NCI-H345 (cell line): Measurements from ENCODE around the gene KY.
A peak's percentile ranks its signal among the peaks of the same experiment; 100 is the strongest.

Experiments
- DNase-seq: peaks from one replicate; lab custom pipeline; 2025; lab: John Stamatoyannopoulos, UW

The KY gene

DNA sequence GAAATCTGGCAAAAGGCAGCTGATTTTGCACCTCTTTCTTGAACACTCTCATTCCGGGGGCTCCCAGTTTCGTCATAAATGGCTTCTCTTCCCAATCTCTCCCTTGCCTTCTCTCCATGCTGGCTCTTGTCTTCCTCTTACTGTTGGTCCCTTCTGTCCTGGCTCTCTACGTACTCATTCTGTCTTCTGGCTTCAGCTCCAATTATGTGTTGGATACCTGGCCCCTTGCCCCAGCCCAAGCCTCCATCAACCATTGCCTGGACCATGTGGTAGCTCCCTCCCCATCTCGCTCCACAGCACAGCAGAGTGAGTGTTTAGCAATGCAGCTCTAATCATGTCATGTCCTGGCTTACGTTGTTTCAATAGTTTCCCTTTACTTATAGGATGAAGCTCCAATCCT lies 21.7 kb upstream of the KY start:
- DNase-seq = no peak

DNA sequence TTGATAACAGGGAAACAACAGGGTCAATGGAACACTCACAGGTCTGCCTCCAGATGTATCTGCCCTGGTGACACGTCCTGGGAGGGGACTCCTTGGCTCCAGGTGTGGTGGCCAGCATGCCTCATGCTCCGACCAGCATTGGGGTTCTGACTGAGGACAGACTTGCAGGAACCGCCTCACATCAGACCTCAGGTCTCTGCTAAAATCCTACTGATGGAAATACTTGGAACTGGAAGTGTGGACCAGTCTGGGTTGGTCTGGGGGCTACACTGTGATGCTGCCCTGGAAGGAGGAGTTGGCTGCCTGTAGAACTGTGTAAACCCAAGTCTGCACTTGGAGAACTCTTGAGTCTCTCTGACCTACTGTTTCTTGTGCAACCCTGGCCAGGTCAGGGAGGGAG lies 17.1 kb upstream of the KY start:
- DNase-seq = no peak

DNA sequence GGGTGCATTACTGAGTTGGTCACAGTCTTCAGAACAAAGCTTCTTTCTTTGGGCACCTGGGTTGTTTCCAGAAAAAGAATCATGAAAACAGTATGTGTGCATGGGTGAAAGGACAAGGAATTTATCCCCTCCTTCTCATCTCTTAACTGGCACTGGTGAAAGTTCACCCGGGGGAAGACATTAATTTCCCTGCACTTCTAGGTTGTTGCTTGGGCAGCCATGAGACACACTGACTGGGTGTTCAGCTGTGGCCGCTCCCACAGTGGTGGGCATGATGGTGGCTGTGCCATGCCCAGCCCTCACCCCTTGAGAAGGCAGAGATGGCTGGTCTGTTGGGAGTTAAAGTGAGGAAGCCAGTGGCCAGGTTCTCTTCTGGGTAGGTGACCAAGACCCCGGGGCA lies 16.6 kb upstream of the KY start:
- DNase-seq = no peak

DNA sequence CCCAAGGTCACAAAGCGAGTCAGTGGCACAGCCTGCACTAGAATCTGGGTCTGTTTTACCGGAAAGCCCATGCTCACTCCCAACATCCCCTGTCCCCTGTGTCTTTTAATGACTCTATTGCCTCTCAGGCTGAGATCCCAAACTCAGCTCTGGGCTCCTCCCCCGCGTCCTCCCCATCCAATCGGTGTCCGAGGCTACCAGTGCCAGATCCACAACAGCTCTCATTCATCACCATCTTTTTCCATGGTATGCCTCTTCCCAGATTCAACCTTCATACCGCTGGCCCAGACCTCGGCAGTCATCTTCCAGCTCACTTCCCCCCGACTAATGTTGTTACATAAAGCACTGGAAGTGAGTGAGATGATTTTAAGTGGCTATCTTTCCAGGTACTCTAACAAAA lies 16.1 kb upstream of the KY start:
- DNase-seq = no peak

DNA sequence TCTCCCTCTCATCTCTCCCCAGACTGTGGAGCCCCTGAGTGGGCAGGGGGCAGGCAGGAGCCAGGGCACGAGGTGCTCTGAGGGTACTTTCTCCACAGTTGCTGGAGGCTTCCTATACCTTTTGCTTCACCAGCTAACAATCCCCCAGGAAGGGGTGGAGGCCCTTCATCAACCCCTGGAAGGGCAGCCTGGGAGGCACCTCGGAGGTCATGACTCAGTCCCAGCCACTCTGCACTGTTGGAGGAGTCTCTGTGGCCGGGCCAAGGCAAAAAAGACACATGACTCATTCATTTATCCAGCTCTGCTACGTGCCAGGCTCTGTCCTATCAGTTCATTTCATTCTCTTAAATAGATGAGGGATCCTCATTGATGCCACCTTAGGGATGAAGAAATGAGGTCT lies 15.6 kb upstream of the KY start:
- DNase-seq = no peak

DNA sequence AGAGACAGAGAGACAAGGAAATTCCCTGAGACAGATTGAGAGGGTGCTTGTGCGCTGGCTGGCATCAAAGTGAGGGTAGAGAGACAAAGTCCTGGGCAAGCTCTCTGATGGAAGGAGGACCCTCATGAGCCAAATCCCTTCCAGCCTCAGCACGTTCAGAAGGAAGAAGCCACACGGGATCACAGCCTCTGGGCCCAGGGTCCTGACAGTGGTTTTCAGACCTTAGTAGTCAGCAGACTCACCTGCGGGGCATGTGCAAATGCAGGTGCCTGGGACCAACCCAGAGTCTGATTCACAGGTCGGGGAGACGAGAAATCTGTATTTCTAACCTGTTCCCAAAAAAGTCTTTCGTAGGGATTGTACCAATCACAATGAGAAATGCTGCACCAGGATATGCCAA lies 15.2 kb upstream of the KY start:
- DNase-seq = no peak

DNA sequence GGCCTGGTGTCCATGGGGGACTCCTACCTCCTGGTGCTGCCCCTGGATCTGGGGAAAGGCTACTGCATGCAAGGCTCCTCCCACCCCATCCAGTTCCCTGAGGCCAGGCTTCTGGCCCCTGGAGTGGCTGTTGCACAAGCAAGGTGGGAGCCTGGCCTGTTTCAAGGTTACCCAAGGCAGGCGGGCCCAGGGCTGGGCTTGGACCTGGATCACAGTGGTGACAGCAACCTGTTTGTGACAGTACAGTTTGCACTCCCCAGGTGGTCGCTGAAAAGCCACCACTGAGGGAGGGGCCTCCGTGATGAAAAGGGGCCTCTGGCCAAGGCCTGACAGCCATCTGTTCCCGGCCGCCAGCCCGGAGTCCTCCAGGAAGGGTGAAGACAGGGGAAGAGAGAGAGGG lies 14.4 kb upstream of the KY start:
- DNase-seq = no peak

DNA sequence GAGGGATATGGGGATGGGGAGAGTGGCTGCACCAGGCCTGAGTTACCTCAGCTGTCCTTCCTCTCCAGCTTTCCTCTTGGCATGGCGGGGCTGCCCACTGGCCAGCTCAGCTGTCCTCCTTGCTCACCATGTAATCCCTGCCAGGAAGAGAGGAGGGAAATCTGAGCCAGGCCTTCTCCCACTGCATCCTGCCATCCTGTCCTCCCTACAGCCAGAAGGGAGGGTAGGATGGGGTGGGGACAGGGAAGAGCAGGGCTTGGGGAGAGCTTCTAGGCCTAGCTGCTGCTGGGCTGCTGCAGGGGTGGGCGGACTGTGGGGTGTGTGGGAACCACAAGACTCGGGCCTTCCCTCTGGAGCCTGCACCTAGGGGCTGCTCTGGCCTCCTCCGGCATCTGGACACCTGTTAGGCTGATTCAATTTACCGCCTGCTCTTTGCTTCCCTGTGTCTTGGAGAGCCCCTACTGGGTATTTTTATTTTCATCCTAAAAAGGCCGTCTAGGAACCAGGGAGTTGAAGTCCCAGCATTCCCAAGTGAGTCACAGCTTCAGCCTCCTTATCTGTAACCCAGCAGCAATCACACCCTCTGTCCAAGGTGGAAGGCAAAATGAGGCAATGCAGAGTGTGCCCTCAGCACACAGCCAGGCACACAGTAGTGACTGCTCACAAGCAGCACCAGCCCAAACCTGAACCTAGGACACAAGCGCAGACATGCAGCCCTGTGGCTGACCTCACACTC lies 13.1 kb upstream of the KY start:
- DNase-seq = no peak

DNA sequence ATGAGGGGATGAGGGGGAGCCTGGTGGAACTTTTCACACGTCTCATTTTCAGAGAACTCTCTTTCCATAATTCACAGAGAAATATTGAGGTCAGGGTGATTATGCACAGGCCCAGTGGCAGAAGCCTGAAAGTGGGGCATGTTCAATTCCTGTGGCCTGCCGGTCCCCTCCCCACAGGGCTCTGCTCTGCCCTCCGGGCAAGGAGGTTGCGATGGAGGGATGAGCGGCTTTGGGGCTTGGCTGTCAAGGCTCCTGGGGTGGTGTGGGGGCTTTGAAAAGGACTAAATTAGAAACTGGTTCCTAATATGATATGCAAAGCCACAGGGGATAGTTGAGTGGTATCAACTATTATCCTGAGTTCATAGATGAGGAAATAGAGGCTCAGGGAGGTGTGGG lies 9.2 kb upstream of the KY start:
- no peak for DNase-seq

DNA sequence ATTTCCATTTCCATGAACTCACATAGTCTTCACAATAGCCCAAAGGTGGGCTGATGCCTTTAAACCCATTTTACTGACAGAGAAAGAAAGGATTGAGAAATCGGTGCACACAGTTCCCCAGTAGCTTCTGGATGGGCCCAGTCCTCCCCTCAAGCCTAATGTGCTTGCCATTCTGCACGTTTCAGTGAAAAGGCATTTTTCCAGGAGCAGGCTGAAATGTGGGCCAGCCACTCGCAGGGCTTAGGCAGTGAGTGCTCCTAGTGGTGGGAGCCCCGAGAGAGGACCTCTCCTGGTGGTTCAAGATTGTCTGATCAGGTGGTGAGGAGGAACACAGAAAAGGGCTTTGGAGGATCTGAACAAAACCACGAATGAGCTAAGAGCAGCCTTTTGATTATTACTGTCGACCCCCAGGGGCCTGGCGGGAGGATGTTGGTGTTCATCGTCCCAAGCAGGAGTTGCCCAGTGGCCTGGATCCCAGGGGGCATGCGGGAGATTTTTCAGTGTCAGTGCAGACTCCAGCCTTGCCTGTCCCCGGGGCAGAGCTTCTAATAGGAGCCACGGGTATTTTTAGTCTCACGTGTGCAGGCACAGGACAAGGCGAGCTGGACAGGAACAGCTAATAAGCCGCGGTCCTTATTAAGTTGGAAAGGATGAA lies 8.7 kb upstream of the KY start:
- no peak for DNase-seq

DNA sequence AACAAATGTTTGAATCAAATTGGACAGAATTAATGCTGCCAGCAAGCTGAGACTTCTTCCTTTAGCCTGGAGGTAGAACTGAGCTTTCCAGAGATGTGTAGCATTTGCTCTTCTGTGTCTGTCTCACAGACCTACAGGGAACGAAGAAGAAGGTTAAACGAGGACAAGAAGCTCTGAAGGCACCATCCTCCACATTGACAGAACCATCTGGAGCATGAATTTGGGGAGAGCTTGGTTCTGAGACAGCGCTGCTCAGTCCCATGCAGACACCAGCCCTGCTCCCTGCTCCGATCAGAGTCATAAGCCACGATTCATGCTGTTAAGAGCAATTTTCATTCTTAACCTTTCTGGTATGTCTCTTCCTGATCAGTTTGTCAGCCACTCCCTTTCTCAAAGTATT lies 7.7 kb upstream of the KY start:
- DNase-seq = no peak

DNA sequence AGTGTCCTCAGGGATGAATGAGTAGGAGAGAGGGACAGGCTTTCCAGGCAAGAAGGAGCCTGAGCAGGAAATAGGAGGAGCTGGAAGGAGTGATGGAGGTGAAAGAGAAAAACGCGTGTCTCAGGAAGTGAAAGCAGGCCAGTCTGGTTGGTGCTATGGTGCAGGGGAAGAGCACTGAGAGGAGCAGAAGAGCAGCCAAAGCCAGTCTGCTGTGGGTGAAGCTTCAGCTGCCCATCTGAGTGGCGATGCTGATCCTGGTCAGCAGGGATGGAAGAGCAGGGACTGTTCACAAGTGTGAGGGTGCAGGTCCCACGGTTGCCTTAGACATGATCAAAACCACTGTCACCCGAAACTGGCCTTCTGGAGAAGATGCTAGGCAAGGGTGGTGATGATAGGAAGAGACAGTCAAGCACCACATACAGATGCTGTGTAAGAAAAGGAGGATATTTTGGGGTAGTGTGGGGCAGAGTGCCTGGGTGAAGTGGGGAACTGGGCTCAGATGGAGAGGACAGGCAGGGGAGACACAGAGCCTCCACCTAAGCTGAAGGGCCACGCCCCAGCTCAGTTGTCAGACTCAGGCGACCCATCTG lies 5.5 kb upstream of the KY start:
- no peak for DNase-seq

DNA sequence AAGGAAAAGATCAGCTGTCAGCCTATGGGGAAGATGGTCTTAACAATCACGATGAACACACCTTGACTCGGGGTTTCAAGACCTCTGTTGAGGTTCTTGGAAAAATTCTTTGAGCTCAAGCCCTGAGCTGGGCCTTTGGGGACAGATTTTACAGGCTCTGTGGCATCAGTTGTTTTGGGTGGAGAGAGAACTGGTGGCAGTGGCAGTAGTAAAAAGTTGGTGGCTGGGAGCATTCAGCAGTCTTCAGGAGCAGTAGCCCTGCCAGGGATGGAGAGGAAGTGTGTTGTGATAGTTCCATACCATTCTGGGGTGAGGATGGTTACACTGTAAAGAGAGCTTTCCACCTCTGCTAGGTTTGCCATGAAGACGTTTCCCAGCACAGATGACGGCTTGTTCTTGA lies 4.9 kb upstream of the KY start:
- no peak for DNase-seq

DNA sequence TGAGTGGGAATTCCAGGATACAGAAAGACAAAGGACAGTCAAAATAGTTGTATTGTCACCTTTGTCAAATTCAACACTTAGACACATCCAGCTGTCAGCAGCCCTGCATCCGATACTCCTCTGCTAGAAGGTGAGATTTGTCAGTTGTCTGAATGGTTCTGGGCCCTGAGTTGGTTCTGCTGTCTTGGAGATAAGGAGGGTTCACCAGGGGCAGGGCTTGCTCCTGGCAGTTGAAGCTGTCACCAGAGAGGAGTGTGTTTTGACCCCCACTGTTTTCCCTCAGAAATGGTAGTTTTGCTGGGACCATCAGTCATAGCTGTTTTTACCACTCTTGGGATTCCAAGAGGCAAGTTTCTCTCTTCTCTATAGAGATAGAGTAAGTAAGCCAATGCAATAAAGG lies 3.2 kb upstream of the KY start:
- DNase-seq = no peak

DNA sequence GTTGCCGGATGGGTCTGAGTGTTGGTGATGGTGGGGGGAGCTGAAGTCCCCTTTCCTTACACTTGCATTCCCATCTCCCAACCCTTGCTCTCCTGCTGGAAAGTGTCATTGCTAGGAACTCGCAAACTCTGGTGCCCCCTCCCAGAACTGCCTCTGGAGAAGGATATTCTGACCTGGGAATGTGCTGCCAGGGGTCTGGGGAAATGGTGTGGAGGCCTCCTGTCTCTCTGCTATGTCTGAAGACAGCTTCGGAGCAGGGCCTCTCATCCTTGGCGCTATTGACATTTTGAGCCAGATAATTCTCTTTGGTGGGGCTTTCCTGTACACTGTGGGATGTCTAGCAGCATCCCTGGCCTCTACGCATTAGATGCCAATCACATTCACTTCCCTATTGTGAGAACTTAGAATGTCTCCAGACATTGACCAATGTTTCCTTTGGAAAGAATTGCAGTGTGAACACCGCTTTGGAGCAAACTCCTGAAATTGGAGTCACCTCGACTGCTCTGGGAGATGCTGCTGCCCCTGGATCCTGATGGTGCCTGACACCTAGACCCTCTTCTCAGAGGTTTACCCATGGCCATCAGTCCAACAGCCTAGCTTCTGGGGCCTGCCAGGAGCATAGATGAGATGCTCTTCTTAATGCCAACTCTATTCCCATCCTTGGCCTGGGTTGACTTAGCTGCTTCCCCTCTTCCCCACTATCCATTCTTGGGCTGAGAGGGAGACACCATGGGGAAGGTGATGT lies 2.2 kb upstream of the KY start:
- DNase-seq = no peak

DNA sequence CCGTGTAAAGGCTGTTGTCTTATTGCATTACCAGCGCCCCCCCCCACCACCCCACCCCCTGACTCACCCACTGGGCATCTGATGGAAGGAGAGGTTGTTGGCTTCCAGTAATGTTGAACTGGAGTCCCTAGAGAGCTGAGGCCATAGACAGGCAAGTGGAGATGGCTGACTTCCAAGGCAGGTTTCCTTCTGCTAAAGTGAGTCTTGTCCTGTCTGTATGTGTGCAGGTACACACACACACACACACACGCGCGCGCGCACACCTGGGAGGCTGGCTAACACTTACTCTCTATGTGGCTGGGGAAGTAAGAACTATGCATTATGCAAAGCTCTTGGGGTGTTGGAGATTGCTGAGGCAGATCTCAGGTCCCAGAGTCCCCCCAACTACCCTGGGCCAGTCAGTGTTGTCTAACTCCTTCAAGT lies 1.6 kb upstream of the KY start:
- DNase-seq = peak; percentile 10

DNA sequence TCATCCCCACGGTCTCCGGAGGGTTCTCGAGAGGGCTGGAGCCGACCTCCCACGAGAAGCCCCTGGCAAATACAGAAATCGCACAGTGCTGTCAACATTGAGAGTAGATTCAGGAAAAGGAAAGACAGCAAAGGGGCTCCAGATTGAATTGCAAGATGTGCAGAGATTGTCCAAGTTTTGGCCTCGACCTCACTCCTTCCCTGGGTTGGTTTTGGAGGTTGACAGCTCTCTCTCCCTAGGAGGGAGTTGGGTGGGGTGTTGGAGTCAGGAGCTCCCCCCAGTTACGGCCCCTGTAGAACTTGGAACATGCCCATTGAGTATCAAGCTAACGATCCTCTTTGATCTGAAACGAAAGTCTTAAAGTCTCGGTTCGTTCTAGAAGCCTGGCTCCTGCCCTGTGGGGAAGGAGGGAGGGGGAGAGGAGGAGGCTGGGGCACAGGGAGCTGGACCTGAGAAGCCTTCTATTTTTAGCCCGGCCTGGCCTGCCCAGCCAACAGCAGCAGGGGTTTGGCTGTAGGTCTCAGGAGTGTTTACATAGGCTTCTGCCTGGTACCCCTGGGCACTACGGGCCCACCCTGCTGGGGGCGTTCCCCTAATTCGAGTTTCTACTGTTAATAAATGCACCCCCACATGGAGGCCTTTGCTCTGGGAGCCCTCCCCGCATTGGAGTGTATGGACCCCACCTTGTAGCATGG lies 672 bp upstream of the KY start:
- DNase-seq = no peak

DNA sequence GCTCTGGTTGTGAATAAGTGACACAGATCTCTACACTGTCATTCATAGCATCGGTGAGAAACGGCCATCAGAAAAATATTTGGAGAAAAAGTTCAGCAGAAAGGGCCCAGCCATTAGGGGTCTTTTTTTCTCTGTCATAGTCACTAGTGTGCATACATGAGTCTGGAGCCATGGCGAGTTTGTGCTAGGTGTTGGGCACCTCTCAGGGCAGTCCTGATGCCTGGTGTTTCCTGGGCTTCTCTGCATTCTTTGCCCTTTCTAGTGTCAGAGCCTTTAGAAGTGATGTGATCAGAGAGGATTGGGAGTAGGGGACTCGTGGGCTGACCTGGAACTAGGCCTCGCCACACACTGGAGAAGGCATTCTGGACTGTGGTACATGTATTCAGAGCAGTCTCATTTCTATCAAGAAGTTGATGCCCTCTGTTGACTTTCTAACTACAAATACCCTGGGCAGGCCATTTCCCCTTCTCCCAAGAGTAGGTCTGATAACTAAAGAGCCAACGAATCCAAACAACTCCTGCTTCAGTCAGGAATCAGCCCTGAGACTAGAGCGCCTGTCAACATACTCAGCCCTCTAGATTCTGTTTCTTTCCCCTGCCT lies 1.6 kb downstream of the KY start:
- no peak for DNase-seq

DNA sequence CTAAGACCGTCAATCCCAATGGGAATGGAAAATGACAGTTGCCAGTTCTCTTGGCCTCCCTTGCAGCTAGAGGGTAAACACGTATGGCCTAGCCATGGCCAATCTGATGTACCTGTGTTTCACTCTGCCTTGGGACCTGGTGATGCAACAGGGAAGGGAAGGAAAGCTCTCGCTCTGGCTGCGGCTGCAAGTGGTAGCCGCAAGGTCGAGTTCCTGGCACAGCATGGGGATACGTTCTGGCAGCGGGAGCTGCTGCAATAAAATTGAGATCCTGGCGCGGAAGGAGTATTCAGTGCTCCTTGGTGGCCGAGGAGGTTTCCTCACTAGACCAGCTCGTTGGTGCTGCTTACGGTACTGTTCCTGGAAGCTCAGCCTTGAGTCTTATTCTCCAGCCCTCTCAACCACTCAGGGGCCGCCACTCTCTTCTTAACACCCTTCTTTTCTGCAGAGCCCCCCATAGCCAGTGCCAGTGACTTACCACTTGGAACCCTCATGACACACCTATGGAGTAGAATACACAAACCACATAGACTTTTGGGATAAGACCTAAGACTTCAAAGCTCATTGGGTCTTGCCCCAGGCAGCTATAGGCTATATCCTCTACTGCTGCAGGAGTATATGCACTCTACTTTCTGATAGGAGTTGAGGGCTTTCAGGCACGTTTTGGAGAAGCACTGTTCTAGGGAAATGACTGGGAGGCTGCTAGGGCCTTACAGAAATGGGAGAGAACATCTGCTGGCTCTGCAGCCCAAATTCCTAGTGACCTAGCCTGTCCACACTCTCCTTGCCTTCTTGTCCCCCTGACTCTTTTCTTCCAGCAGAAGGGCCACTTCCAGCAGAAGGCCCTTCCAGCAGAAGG lies 2.7 kb downstream of the KY start:
- no peak for DNase-seq

DNA sequence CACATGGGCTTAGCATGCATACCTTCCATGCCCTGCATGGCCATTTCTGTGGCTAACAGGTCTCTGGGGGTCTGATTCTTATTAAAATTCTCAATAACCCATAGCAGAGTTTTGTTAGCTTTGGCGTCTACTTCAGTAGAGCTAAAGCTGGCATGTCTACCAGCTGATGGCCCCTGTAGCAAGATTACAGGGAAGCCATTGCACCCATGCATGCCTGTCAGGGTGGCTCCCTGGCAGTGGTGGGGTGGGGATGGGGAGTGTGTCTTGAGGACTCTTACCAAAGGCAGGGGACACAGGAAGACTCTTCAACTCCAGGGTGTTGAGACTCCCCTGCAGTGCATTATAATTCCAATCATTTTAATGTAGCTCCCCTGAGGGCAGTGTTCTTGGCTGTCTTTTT lies 4.7 kb downstream of the KY start:
- DNase-seq = no peak

DNA sequence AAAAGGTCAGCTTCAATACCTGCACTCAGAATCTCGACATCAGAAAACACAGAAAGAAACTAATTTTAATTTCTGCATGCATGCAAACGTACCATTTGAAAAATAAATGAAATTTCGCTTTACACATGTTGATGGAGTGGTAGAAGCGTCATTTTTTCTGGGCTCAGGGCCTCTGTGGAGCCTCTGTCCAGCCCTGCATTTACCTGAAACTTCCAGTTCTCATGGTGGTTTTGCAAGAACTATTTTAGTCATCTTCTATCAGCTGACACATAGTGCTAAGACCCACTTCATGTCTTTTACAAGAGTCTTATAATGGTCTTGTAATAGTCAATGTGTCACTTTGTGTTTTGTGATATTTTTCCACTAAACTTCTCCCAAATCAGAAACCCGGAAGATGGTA lies 5.3 kb downstream of the KY start:
- no peak for DNase-seq
